NCI-H2171 (cell line): Measurements from ENCODE around the gene SIAE.

Experiments used
- DNase-seq: peaks from one replicate; lab custom pipeline; 2025; lab: John Stamatoyannopoulos, UW

Gene SIAE

DNA sequence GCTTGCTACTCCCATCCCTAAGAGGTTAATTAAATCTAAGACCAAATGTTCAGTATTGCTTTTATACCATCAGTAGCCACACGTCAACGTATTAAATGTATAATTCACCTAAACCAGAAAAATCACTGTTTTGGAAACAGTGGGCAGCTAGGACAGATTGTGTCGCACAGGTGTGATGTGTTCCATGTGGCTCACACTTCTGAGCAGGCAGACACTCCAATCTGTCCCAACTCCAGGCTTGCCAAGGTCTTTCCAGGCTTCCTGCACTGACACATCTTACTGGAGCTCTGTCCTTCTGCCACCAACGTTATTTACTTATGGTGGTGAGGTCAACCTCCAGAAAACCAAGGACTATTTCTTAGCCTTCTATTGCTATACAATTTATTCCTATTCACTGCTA lies 11.4 kb downstream of the SIAE start:
- DNase-seq = no peak

GRCh38 chr11:124661553-124661952 lies 12.0 kb downstream of the SIAE start:
- DNase-seq = no peak

GRCh38 chr11:124658986-124659385 lies 14.6 kb downstream of the SIAE start:
- no peak for DNase-seq

DNA sequence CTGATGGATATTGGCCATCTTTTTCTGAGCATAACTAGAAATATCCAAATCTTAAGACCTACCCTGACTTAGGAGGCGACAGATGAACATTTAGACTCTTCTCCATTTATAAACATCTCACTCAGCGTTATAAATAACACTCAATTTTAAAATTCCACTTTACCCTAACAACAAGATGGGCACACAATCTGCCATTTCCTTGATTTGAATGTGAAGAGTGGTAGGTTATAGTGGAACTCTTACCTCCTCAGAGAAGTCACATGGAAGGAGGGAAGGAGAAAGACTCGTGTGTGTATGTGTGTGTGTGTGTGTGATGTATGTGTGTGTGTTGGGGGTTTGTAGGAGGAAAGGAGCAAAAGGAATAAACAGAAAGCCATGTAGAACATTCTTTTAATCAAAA lies 15.0 kb downstream of the SIAE start:
- DNase-seq = no peak

GRCh38 chr11:124657904-124658303 lies 15.6 kb downstream of the SIAE start:
- peak; percentile 67 for DNase-seq

DNA sequence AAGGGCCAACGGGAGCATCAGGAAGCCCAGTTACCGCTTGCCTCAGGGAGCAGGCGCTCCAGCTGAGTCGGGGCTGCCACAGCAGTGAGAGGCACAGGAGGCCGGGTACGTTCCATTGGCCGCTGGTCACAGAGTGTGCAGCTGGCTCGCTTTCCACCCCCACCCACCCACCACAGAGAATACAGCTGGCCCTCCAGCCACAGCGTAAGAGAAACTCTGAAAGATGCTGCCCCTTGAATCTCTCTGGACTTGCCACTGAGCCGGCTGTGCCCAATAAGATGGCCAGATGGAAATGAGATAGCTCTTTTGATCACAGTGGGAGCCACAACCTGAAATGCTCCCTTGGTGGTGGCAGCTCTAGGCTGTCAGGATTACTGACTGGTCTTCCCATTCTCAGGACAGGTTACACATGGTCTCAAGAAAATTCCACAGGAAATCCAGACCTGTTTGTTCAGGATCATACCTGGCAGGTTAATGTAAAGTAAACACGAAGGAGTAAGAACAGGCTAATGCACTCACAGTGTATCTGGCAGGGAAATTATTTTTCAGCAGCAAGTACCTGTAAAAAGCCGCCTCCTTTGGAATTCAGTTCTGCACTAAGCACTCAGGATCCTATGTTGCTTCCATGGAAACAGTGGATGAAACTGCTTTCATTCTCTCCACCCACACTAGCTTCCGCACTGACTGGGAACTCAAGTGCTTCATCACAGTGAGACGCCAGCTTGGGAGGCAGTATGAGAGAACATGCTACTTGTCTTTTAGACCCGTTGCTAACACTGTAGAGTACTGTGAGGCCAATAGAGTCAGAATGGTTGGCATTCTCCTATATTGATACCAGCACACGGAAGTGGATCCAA lies 16.5 kb downstream of the SIAE start:
- peak; percentile 27 for DNase-seq

DNA sequence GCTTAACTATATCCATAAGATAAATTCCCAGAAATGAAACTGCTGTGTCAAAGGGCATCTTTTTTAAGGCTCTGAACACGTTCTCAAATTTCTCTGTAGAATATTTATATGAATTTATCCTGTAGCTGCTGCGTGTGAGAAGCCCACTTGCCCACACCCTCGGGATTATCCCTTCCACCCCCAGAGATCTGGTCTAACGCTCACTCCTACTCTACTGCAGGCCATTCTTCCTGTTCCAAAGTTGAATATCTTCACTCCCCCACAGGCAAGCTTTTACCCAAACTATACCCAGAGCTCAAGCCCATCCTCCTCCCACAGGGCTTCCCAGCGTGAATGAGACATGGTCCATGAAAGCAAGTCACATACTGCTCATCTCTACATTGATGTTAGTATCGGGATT lies 24.9 kb downstream of the SIAE start:
- no peak for DNase-seq

DNA sequence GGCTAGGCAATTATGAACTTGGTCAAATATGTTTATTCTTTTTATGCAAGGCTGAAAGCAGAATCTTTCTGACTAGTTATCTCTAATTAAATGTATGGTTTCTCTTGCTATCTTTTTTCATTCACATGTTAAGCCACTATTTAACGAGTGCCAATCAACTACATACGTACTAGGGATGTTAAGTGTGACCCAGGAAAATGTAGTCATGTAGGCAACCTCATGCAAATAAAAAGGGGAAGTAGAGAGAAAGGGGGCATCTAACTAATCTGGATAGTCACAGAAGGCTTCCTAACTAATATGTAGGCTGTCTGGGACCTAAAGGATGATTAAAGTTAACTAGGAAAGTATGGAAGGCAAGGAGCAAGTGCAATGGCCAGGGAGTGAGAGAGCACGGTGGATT lies 27.4 kb downstream of the SIAE start:
- DNase-seq = no peak

GRCh38 chr11:124644426-124645280 lies 28.9 kb downstream of the SIAE start:
- DNase-seq = peak; percentile 26

DNA sequence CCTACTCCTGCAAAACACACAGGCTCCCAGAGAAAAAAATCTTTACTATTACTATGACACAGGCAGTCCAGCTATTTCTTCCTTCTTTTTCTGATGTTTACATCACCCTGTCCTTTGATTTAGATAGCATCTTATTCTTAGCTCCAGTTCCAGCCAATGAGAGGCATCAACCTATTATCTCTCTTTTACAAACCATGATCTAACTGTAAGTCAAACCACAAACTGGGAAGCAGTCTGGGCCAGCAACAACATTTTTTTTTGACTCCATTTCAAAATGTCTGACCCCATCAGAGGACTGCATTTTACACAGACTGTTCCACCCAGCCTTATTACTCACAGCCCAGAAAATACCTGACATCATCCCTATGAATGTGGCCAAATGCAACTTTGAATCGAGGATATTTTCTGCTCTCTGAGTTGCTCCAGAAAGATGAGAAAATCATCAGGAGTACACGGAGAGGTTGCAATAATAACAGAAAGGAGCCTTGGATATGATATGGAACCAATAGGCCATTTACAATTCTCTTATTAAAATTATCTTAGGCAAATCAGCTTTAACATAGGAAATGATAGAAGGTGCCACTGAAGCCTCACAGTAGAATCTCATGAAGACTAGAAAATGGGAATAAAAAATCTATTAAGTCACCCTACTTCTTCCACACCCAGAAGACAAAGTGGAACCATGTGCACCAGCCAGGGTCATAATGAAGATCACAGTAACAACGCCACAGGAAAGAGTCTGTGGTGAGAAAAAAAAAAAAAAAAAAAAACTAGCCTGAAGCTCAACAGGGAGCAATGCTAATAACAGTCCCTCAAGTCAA lies 29.7 kb downstream of the SIAE start:
- DNase-seq = no peak

DNA sequence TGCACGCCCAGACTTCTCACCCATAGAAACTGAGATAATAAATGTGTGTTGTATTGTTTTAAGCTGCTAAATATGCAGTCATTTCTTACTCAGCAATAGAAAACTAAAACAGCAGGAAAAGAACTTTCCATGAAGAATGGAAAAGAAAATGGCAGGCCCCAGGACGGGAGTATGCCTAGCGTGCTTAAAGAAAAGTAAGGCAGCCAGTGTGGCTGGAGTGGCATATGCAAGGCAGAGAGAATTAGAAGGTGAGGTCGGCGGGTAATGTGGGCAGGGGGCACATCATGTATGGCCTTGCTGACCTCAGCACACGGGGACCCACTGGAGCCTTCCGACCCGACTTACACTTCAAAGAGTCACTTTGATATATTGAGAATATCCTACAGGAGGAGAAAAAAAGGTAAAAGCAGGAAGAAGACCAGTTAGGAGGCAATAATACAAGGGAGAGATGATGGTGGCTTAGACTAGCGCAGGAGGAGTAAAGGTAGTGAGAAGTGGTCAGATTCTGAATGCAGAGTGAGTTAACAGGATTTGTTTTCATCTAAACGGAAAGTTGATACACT lies 30.4 kb downstream of the SIAE start:
- DNase-seq = no peak

- DNase-seq = no peak
Measured at GRCh38 chr11:124642628-124643027, 30.9 kb downstream of the SIAE start.

- DNase-seq = no peak
Measured at GRCh38 chr11:124640666-124641065, 32.9 kb downstream of the SIAE start.

DNA sequence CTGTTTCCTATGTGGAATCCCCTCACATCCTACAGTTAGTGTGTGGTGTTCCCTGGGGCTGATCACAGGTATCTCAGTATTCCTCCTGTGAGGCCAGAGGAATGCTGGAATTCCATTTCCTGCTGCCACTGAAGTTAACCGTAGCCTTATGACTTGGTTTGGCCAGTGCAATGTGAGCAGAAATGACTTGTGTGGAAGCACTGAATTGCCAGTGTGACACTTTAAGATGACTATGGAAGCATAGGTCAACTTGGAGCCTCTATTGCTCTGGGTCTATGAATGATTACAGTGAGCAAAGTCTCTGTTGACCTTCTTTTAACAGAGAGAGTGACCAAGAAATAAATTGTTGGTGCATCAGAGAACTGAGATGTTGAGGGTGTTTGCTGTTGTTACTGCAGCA lies 34.4 kb downstream of the SIAE start:
- no peak for DNase-seq

GRCh38 chr11:124638500-124638899 lies 35.0 kb downstream of the SIAE start:
- DNase-seq = no peak

GRCh38 chr11:124635932-124636331 lies 37.6 kb downstream of the SIAE start:
- no peak for DNase-seq

GRCh38 chr11:124633355-124633754 lies 40.2 kb downstream of the SIAE start:
- no peak for DNase-seq

- no peak for DNase-seq
Measured at GRCh38 chr11:124629961-124630360, 43.6 kb downstream of the SIAE start.

GRCh38 chr11:124627546-124627945 lies 46.0 kb downstream of the SIAE start:
- DNase-seq = no peak

DNA sequence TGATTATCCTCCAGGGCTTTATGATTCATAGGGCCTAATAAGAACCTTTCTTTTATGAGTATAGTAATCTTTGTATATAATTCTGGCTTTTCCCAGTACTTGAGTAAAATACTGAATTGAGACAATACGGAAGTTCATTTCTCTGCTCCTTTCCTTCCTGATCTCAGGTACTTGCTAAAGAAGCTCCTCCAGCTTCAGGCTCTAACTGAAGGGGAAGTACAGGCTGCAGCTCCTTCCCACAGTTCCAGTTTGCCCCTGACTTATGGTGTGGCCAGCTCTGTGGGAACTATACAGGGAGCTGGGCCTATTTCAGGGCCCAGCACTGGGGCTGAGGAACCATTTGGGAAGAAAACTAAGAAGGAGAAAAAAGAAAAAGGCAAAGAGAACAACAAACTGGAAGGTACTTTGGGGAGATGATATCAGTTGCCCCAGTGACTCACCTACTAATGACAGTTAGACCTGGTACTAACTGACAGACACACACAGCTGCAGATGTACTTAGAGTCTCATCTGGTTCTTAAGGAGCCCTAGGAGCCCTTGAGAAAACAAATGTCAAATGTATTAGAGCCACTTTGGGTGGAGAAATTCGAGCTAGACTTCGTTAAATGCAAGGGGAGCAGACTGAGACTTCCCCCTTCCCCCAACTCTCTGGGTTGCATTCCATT lies 47.9 kb downstream of the SIAE start:
- no peak for DNase-seq

DNA sequence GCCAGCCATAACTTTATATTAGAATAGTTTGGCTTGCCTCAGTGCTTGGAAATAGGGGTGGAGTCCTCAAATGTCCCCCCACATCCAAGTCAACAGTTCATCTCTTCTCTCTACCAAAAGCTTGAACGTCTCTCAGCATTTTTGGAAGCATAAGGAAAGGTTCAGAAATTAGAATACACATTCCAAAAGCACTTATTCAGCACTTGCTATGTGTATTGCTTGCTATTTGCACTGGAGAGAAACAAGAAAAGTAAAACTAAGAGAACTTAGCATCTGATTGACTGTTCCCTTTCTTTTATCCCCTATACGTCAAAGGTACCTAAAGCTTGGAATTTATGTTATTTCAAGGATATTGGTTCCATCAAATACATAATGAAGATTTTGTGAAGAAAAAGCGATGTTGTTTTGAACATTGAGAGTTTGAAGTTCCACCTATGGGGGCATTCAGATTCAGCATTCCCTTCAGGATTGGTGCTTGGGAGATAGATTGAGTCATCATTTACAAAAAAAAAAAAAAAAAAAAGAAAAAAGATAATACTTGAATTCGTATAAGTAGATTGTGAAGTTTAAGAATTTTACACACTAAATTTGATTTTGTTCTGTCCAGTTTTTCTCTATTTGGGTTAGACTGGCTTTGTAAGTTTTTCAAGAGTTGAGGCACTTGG lies 49.5 kb downstream of the SIAE start:
- DNase-seq = no peak
